HepG2 (cell line): ENCODE results near the gene KMT2E. TPM values are rescaled to one million over a fixed set of nuclear protein-coding genes. Genes with fewer than 3 reads are reported as not detected.

Source experiments
- AGO2 ChIP-seq: fragments of 200-400 bp; formaldehyde crosslinking; optimal IDR thresholded peaks from 2 replicates; pipeline ENCODE3; 2017; ENCODE audit warnings: mild to moderate bottlenecking, low read depth, low read length, moderate library complexity
- ARID3A ChIP-seq: IDR thresholded peaks from 2 replicates; pipeline ENCODE4 v1.6.1; 2012; ENCODE audit warnings: low read depth, low read length, improper control_type of control experiment
- ARNT2 ChIP-seq: sonication (generic); formaldehyde crosslinking; IDR thresholded peaks from 2 replicates; pipeline ENCODE4 v1.8.0; 2022; ENCODE audit warnings: mild to moderate bottlenecking, low read depth, missing genetic modification reagents, moderate library complexity
- ATAD3A ChIP-seq: sonication (generic); formaldehyde crosslinking; IDR thresholded peaks from 2 replicates; pipeline ENCODE4 v1.4.0; 2020; ENCODE audit warnings: missing genetic modification reagents
- CREBL2 ChIP-seq: sonication (generic); formaldehyde crosslinking; IDR thresholded peaks from 2 replicates; pipeline ENCODE4 v1.8.1; 2023; ENCODE audit warnings: missing genetic modification reagents, mild to moderate bottlenecking, borderline replicate concordance
- FLYWCH1 ChIP-seq: sonication (generic); formaldehyde crosslinking; IDR thresholded peaks from 2 replicates; pipeline ENCODE4 v1.8.1; 2023; ENCODE audit warnings: mild to moderate bottlenecking, missing genetic modification reagents
- GPN1 ChIP-seq: sonication (generic); formaldehyde crosslinking; IDR thresholded peaks from 2 replicates; pipeline ENCODE4 v1.5.1; 2020; ENCODE audit warnings: missing genetic modification reagents, borderline replicate concordance
- KAT8 ChIP-seq: IDR thresholded peaks from 2 replicates; pipeline ENCODE4 v1.6.1; 2016; ENCODE audit warnings: missing genetic modification reagents, missing compliant biosample characterization
- MXD3 ChIP-seq: IDR thresholded peaks from 2 replicates; pipeline ENCODE4 v1.6.1; 2016; ENCODE audit warnings: mild to moderate bottlenecking, missing biosample characterization, missing genetic modification reagents
- NCOA2 ChIP-seq: sonication (generic); formaldehyde crosslinking; IDR thresholded peaks from 2 replicates; pipeline ENCODE4 v1.8.0; 2022; ENCODE audit warnings: inconsistent platforms
- PAF1 ChIP-seq: IDR thresholded peaks from 2 replicates; pipeline ENCODE4 v1.6.1; 2016; ENCODE audit warnings: missing genetic modification reagents, missing compliant biosample characterization
- PAX8 ChIP-seq: sonication (generic); formaldehyde crosslinking; IDR thresholded peaks from 2 replicates; pipeline ENCODE4 v1.8.0; 2022; ENCODE audit warnings: mild to moderate bottlenecking, missing genetic modification reagents, borderline replicate concordance
- PHF20 ChIP-seq: sonication (generic); formaldehyde crosslinking; IDR thresholded peaks from 2 replicates; pipeline ENCODE4 v1.5.0; 2020; ENCODE audit warnings: mild to moderate bottlenecking, missing genetic modification reagents
- POLR2AphosphoS5 ChIP-seq: IDR thresholded peaks from 2 replicates; pipeline ENCODE4 v1.6.1; 2012; ENCODE audit warnings: low read depth, low read length
- RARA ChIP-seq: IDR thresholded peaks from 2 replicates; pipeline ENCODE4 v1.6.1; 2016; ENCODE audit warnings: missing genetic modification reagents, missing compliant biosample characterization
- SMAD9 ChIP-seq: sonication (generic); formaldehyde crosslinking; IDR thresholded peaks from 2 replicates; pipeline ENCODE4 v1.5.1; 2020; ENCODE audit warnings: mild to moderate bottlenecking, missing genetic modification reagents
- SMYD3 ChIP-seq: sonication (generic); formaldehyde crosslinking; IDR thresholded peaks from 2 replicates; pipeline ENCODE4 v1.8.1; 2023; ENCODE audit warnings: mild to moderate bottlenecking, missing genetic modification reagents
- ZIK1 ChIP-seq: sonication (generic); formaldehyde crosslinking; IDR thresholded peaks from 2 replicates; pipeline ENCODE4 v1.5.0; 2020; ENCODE audit warnings: mild to moderate bottlenecking, low read depth, missing genetic modification reagents, borderline replicate concordance
- ZNF121 ChIP-seq: sonication (generic); formaldehyde crosslinking; IDR thresholded peaks from 2 replicates; pipeline ENCODE4 v1.5.0; 2020; ENCODE audit warnings: mild to moderate bottlenecking, missing genetic modification reagents
- ZNF280B ChIP-seq: sonication (generic); formaldehyde crosslinking; IDR thresholded peaks from 2 replicates; pipeline ENCODE4 v1.5.0; 2020; ENCODE audit warnings: missing genetic modification reagents, mild to moderate bottlenecking, borderline replicate concordance
- ZNF431 ChIP-seq: sonication (generic); formaldehyde crosslinking; IDR thresholded peaks from 2 replicates; pipeline ENCODE4 v1.9.0; 2022; ENCODE audit warnings: missing genetic modification reagents, low read depth, mild to moderate bottlenecking, borderline replicate concordance
- ZNF484 ChIP-seq: sonication (generic); formaldehyde crosslinking; IDR thresholded peaks from 2 replicates; pipeline ENCODE4 v1.5.1; 2020; ENCODE audit warnings: mild to moderate bottlenecking, low read depth, missing genetic modification reagents, borderline replicate concordance
- ZNF691 ChIP-seq: sonication (generic); formaldehyde crosslinking; IDR thresholded peaks from 2 replicates; pipeline ENCODE4 v1.4.0; 2020; ENCODE audit warnings: missing genetic modification reagents, low read depth, mild to moderate bottlenecking, borderline replicate concordance
- ZNF75D ChIP-seq: sonication (generic); formaldehyde crosslinking; IDR thresholded peaks from 2 replicates; pipeline ENCODE4 v1.8.1; 2023; ENCODE audit warnings: missing genetic modification reagents, mild to moderate bottlenecking, borderline replicate concordance
- ZNF883 ChIP-seq: sonication (generic); formaldehyde crosslinking; IDR thresholded peaks from 2 replicates; pipeline ENCODE4 v1.5.1; 2020; ENCODE audit warnings: mild to moderate bottlenecking, missing genetic modification reagents; ENCODE audit errors: not compliant biosample characterization
- polyA plus RNA-seq, 8 experiments: library from polyadenylated mRNA; depleted of rRNA in 3 of 8; stranded (reverse) in 7 of 8; unstranded in 1 of 8; fragments of >200 nt; fragmentation: Illumina TruSeq in 4 of 8; extraction: Trizol in 4 of 8; gene quantifications; 2 replicates each; pipeline versions ENCODE4 v1.2.1 to v1.2.3, GENCODE V29; 2011 to 2016; ENCODE audit warnings: low read depth in 4 of 8, missing spikeins in 1 of 8, mixed read lengths in 1 of 8; ENCODE audit not compliant: insufficient read depth in 1 of 8
- total RNA-seq, 5 experiments: library from RNA; depleted of rRNA; stranded (reverse); fragments of >200 nt; fragmentation: Illumina TruSeq; extraction: Trizol; gene quantifications; 2 replicates each; pipeline ENCODE4 v1.2.3, GENCODE V29; 2016; ENCODE audit warnings: low read depth in 1 of 5

KMT2E gene
- total and polyA plus RNA-seq, 2 of the 13 experiments (the other 11 are each of a cell fraction or from before 2014, with no cell fraction given), result 6.3 to 24.4 TPM

GRCh38 chr7:104983578-104984539, 30.1 kb upstream of the KMT2E start (continued):
- no peak for TF ChIP-seq CREBL2 (CRISPR knock-in tag)
- TF ChIP-seq MXD3 (CRISPR knock-in tag), result no peak; the same call in 1 of the 2 replicates
- no peak for TF ChIP-seq ZNF75D (CRISPR knock-in tag)
- TF ChIP-seq PHF20 (CRISPR knock-in tag), result peak; percentile 75
- peak; percentile 9; the same call in 1 of the 2 replicates for TF ChIP-seq NCOA2
- TF ChIP-seq ARNT2 (CRISPR knock-in tag), result no peak
- TF ChIP-seq RARA (CRISPR knock-in tag), result no peak
- TF ChIP-seq GPN1, result no peak
- TF ChIP-seq PAF1, result peak; percentile 33; the same call in 1 of the 2 replicates
- TF ChIP-seq PAX8, result peak; percentile 38; the same call in 1 of the 2 replicates
- TF ChIP-seq SMAD9 (CRISPR knock-in tag), result no peak
- TF ChIP-seq ZNF121 (CRISPR knock-in tag), result 0 out of 2 replicates have a peak, but pooled peaks have one; percentile 32
- TF ChIP-seq ZIK1 (CRISPR knock-in tag), result 0 out of 2 replicates have a peak, but pooled peaks have one; percentile 68
- TF ChIP-seq KAT8 (CRISPR knock-in tag), result peak; percentile 85
- TF ChIP-seq ATAD3A (CRISPR knock-in tag), result no peak
- peak; percentile 100 for TF ChIP-seq AGO2
- TF ChIP-seq ZNF691 (CRISPR knock-in tag), result peak; percentile 82
- TF ChIP-seq ZNF280B (CRISPR knock-in tag), result no peak; the same call in 1 of the 2 replicates
- no peak for TF ChIP-seq SMYD3 (CRISPR knock-in tag)
- TF ChIP-seq ZNF431 (CRISPR knock-in tag), result no peak
- TF ChIP-seq FLYWCH1 (CRISPR knock-in tag), result no peak; the same call in 1 of the 2 replicates
- TF ChIP-seq ARID3A, result no peak
- peak; percentile 89 for TF ChIP-seq POLR2AphosphoS5
- TF ChIP-seq ZNF883, result peak; percentile 64
- TF ChIP-seq ZNF484 (CRISPR knock-in tag), result no peak
